SIG-M5 treated with dmso at 0.1 percent for 504 hours (cell line): ENCODE measurements around the gene DSG2.

Experiments used
- DNase-seq: peaks from one replicate; lab custom pipeline; 2025; ENCODE audit not compliant: unreplicated experiment; lab: John Stamatoyannopoulos, UW

DSG2 gene

GRCh38 chr18:31586616-31587015 is 88.6 kb downstream of the DSG2 start:
- no peak for DNase-seq

- no peak for DNase-seq
Observed at GRCh38 chr18:31587529-31587928, 89.6 kb downstream of the DSG2 start.

- DNase-seq, result no peak
Observed at GRCh38 chr18:31590570-31590969, 92.6 kb downstream of the DSG2 start.

GRCh38 chr18:31591113-31591512 is 93.1 kb downstream of the DSG2 start:
- no peak for DNase-seq

GRCh38 chr18:31591628-31592027 is 93.7 kb downstream of the DSG2 start, which contains the start of gene TTR:
Gene TTR (plus strand): TSS chr18:31591877. CDS start chr18:31591903, 26 bp downstream.
- no peak for DNase-seq

- no peak for DNase-seq
Observed at GRCh38 chr18:31592506-31593157, 94.7 kb downstream of the DSG2 start.

- no peak for DNase-seq
Observed at GRCh38 chr18:31595121-31595771, 97.3 kb downstream of the DSG2 start.

- DNase-seq, result no peak
Observed at GRCh38 chr18:31596081-31596872, 98.3 kb downstream of the DSG2 start.

GRCh38 chr18:31598021-31598805 is 100.2 kb downstream of the DSG2 start:
- no peak for DNase-seq
